NCI-H748 treated with DMSO at 0.1 percent for 48 hours (cell line): ENCODE measurements around the gene CSNK2A2.

ENCODE experiments used
- DNase-seq: peaks from one replicate; lab custom pipeline; 2025; lab: John Stamatoyannopoulos, UW

Gene CSNK2A2

GRCh38 chr16:58110571-58111301 lies 87.2 kb downstream of the CSNK2A2 start:
- DNase-seq, result no peak

GRCh38 chr16:58109881-58110280 lies 88.0 kb downstream of the CSNK2A2 start:
- DNase-seq, result no peak

GRCh38 chr16:58109330-58109729 lies 88.6 kb downstream of the CSNK2A2 start:
- no peak for DNase-seq
